HepG2 (cell line): ENCODE data around the gene CASZ1. TPM values are rescaled to one million over a fixed set of nuclear protein-coding genes. Genes with fewer than 3 reads are reported as not detected.

Experiments used
- ATAC-seq: fragments of 200-7000 bp; cut with Tn5 transposase; 3 replicates; pipeline ENCODE4 v1.9.1; 2020; ENCODE audit warnings: mild to moderate bottlenecking, moderate library complexity
- BruUV-seq: library from RNA; stranded (reverse); fragments of 400-500 nt; replicated peaks from 2 replicates; lab custom pipeline; 2021; lab: Mats Ljungman, UMichigan
- CTCF ChIA-PET: fragments of 300-600 bp; formaldehyde crosslinking; extraction: SDS; loops from one replicate; lab custom pipeline; 2021; ENCODE audit warnings: low total read pairs, inconsistent platforms, low intra/inter-chr PET ratio; lab: Yijun Ruan, JAX
- POLR2A ChIA-PET: fragments of 350-600 bp; sonication (Branson Sonifier 250); formaldehyde crosslinking; loops from one replicate; lab custom pipeline; 2020; ENCODE audit warnings: antibody characterized with exemption, inconsistent platforms; lab: Yijun Ruan, JAX
- DNase-seq: peaks from one replicate; pipeline ENCODE4 v3.0.0-alpha.2; 2015; ENCODE audit warnings: low spot score
- FAIRE-seq: peaks from 3 replicates; lab custom pipeline; 2011; peaks lifted over from hg19 to GRCh38; lab: Jason Lieb, UNC
- H2AFZ ChIP-seq: one replicate; pipeline ENCODE4 v1.6.1; 2011; ENCODE audit warnings: low read length, inconsistent platforms
- H3K27ac ChIP-seq: fragments of 300-600 bp; 3 replicates; pipeline ENCODE4 v1.8.0; 2011; ENCODE audit warnings: mixed run types, mild to moderate bottlenecking, mixed read lengths, low read length, inconsistent platforms; ENCODE audit not compliant: insufficient read depth; ENCODE audit errors: extremely low read length
- H3K27me3 ChIP-seq, 2 experiments: fragments of 200-600 bp in 1 of 2; 2 replicates in 1 of 2; 3 replicates in 1 of 2; pipeline versions ENCODE4 v1.6.0 to v1.8.0; 2011; ENCODE audit warnings: low read length in 2 of 2, mild to moderate bottlenecking in 2 of 2, moderate library complexity in 2 of 2, inconsistent platforms in 1 of 2; ENCODE audit not compliant: insufficient read depth in 2 of 2, control insufficient read depth in 1 of 2
- H3K36me3 ChIP-seq, 2 experiments: fragments of 200-600 bp in 1 of 2; replicated peaks in 1 of 2; 2 replicates in 1 of 2; 3 replicates in 1 of 2; pipeline versions ENCODE4 v1.5.1 to v1.8.0; 2011; ENCODE audit warnings: low read length in 2 of 2, inconsistent platforms in 1 of 2; ENCODE audit not compliant: insufficient read depth in 2 of 2, control insufficient read depth in 1 of 2
- H3K4me1 ChIP-seq: 2 replicates; pipeline ENCODE4 v1.5.1; 2012; ENCODE audit warnings: low read length, inconsistent platforms; ENCODE audit not compliant: insufficient read depth
- H3K4me2 ChIP-seq: 2 replicates; pipeline ENCODE4 v1.6.0; 2011; ENCODE audit warnings: low read depth, low read length, inconsistent platforms
- H3K4me3 ChIP-seq, 3 experiments: fragments of 200-600 bp in 1 of 3; sonication (generic), shearing (Covaris generic) in 1 of 3; replicated peaks in 1 of 3; 2 replicates each; pipeline ENCODE4 v1.5.1; 2011 to 2016; ENCODE audit warnings: low read length in 3 of 3, inconsistent platforms in 2 of 3, low read depth in 2 of 3, mild to moderate bottlenecking in 2 of 3, control low read depth in 1 of 3, mixed read lengths in 1 of 3; ENCODE audit not compliant: insufficient read depth in 1 of 3
- H3K79me2 ChIP-seq: one replicate; pipeline ENCODE4 v1.6.1; 2011; ENCODE audit warnings: low read length, inconsistent platforms; ENCODE audit not compliant: insufficient read depth
- H3K9ac ChIP-seq: 2 replicates; pipeline ENCODE4 v1.6.0; 2011; ENCODE audit warnings: mild to moderate bottlenecking, low read depth, low read length, inconsistent platforms; ENCODE audit not compliant: insufficient read depth
- H3K9me3 ChIP-seq: 2 replicates; pipeline ENCODE4 v1.5.1; 2012; ENCODE audit warnings: mild to moderate bottlenecking, low read length
- H4K20me1 ChIP-seq: 2 replicates; pipeline ENCODE4 v1.6.0; 2011; ENCODE audit warnings: inconsistent platforms, mild to moderate bottlenecking, low read length, moderate library complexity; ENCODE audit not compliant: insufficient read depth
- BCL6 ChIP-seq: IDR thresholded peaks from 2 replicates; pipeline ENCODE4 v1.6.1; 2016; ENCODE audit warnings: missing genetic modification reagents, missing compliant biosample characterization
- MAZ ChIP-seq, 2 experiments: sonication (generic) in 1 of 2; formaldehyde crosslinking in 1 of 2; IDR thresholded peaks; 2 replicates each; pipeline versions ENCODE4 v1.5.0 to v1.6.1; 2012 to 2020; ENCODE audit warnings: low read depth in 2 of 2, mild to moderate bottlenecking in 2 of 2, borderline replicate concordance in 1 of 2, improper control_type of control experiment in 1 of 2, low read length in 1 of 2, missing genetic modification reagents in 1 of 2, moderate library complexity in 1 of 2
- PHF20 ChIP-seq: sonication (generic); formaldehyde crosslinking; IDR thresholded peaks from 2 replicates; pipeline ENCODE4 v1.5.0; 2020; ENCODE audit warnings: mild to moderate bottlenecking, missing genetic modification reagents
- ZNF343 ChIP-seq: sonication (generic); formaldehyde crosslinking; IDR thresholded peaks from 2 replicates; pipeline ENCODE4 v1.4.0; 2020; ENCODE audit warnings: mild to moderate bottlenecking, missing genetic modification reagents
- ZNF703 ChIP-seq: sonication (generic); formaldehyde crosslinking; IDR thresholded peaks from 2 replicates; pipeline ENCODE4 v1.5.1; 2020; ENCODE audit warnings: missing genetic modification reagents, mild to moderate bottlenecking, moderate library complexity, borderline replicate concordance
- WGBS: methylation state at CpG from one replicate; pipeline ENCODE4 v1.1.6; 2017; ENCODE audit warnings: low lambda C conversion rate; 5-methylcytosine and 5-hydroxymethylcytosine counted together
- in situ Hi-C: cut with HindIII; loops from 2 replicates; pipeline ENCODE4 v1.10.0; 2017; ENCODE audit warnings: low pct_unique_long_range_greater_than_20kb; ENCODE audit not compliant: extremely low pct_ligation_motif_present
- intact Hi-C: fragments of 100-400 bp; cut with micrococcal nuclease; formaldehyde crosslinking; loops from one replicate; pipeline ENCODE4 v1.10.0; 2022; ENCODE audit not compliant: unreplicated experiment
- polyA plus RNA-seq, 8 experiments: library from polyadenylated mRNA; depleted of rRNA in 3 of 8; stranded (reverse) in 7 of 8; unstranded in 1 of 8; fragments of >200 nt; fragmentation: Illumina TruSeq in 4 of 8; extraction: Trizol in 4 of 8; gene quantifications; 2 replicates each; pipeline versions ENCODE4 v1.2.1 to v1.2.3, GENCODE V29; 2011 to 2016; ENCODE audit warnings: low read depth in 4 of 8, missing spikeins in 1 of 8, mixed read lengths in 1 of 8; ENCODE audit not compliant: insufficient read depth in 1 of 8
- total RNA-seq, 5 experiments: library from RNA; depleted of rRNA; stranded (reverse); fragments of >200 nt; fragmentation: Illumina TruSeq; extraction: Trizol; gene quantifications; 2 replicates each; pipeline ENCODE4 v1.2.3, GENCODE V29; 2016; ENCODE audit warnings: low read depth in 1 of 5
- TF ChIP-seq, protein P1 (sequence below): IDR thresholded peaks from 2 replicates; pipeline ENCODE4 v1.6.1; 2012; ENCODE audit warnings: low read length, improper control_type of control experiment

Gene CASZ1
- total and polyA plus RNA-seq, 2 of the 13 experiments (the other 11 are each of a cell fraction or from before 2014, with no cell fraction given): 1.9 to 3.7 TPM

DNA sequence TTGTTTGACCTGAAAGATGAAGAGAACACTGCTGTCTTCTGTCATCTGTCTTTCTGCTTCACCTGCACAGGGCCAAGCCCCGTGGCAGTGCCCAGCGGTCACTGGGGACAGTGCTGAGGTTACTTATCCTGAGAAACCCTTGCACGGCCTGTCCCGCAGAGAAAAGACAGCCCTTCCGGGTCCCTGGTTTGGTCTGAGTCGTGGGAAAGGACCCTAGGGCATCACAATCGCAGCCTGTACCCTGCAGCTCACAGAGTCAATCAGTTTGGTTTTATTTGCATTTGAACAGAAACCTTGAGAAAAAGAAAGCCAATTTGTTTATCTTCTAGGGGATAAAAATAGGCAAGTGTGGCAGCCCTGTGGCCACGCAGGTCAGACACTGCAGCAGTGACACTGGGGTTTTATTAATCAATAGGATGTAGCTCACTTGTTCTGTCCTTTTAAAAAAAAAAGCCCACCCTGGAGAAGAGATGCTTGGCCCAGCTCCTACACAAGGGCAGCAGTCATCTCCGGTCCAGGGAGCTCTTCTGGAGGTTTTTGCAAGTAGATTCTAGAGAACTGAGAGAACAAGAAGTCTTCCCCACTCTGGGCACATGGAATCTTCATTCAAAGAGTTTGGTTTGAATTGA lies 201.7 kb downstream of the CASZ1 start:
- ATAC-seq: no peak

More for the DNA sequence above, 201.7 kb downstream of the CASZ1 start:
- no peaks in the 10 kb centered on the region; the same call in 1 of the 2 replicates for H4K20me1 ChIP-seq
- FAIRE-seq (no peak), DNase-seq (no peak)
- no peak overlapping the region for H3K27ac ChIP-seq
- no peak overlapping the region for H3K4me3 ChIP-seq
- POLR2A ChIA-PET: no interaction called here
- no peak overlapping the region for H2AFZ ChIP-seq
- intact Hi-C loops (loop anchor here (5.0 to 10.0 kb wide), 2 partner anchors 80 to 747 kb away; no protein-coding TSS in a partner anchor), in situ Hi-C loops (no loop called here)
- H3K9me3 ChIP-seq: no peaks in the 10 kb centered on the region
- no peaks in the 10 kb centered on the region for H3K79me2 ChIP-seq
- H3K4me2 ChIP-seq: no peak overlapping the region
- no peaks in the 10 kb centered on the region for H3K27me3 ChIP-seq
- TF ChIP-seq MAZ (IDR thresholded peaks at IDR 0.05; ENCODE audit: borderline replicate concordance, low read depth, low read length): no peak
- TF ChIP-seq MAZ (CRISPR knock-in tag; IDR thresholded peaks at IDR 0.05; ENCODE audit: low read depth): no peak
- TF ChIP-seq ZNF343 (CRISPR knock-in tag): no peak
- TF ChIP-seq BCL6: no peak
- TF ChIP-seq, protein P1, sequence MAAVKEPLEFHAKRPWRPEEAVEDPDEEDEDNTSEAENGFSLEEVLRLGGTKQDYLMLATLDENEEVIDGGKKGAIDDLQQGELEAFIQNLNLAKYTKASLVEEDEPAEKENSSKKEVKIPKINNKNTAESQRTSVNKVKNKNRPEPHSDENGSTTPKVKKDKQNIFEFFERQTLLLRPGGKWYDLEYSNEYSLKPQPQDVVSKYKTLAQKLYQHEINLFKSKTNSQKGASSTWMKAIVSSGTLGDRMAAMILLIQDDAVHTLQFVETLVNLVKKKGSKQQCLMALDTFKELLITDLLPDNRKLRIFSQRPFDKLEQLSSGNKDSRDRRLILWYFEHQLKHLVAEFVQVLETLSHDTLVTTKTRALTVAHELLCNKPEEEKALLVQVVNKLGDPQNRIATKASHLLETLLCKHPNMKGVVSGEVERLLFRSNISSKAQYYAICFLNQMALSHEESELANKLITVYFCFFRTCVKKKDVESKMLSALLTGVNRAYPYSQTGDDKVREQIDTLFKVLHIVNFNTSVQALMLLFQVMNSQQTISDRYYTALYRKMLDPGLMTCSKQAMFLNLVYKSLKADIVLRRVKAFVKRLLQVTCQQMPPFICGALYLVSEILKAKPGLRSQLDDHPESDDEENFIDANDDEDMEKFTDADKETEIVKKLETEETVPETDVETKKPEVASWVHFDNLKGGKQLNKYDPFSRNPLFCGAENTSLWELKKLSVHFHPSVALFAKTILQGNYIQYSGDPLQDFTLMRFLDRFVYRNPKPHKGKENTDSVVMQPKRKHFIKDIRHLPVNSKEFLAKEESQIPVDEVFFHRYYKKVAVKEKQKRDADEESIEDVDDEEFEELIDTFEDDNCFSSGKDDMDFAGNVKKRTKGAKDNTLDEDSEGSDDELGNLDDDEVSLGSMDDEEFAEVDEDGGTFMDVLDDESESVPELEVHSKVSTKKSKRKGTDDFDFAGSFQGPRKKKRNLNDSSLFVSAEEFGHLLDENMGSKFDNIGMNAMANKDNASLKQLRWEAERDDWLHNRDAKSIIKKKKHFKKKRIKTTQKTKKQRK: no peak
- no peak for TF ChIP-seq ZNF703 (CRISPR knock-in tag)
- no peak for TF ChIP-seq PHF20 (CRISPR knock-in tag)
- 82% methylated on average over 9 of the region's 9 CpGs for WGBS
- H3K4me1 ChIP-seq: peaks cover 52% of the 10 kb centered on the region
- H3K36me3 ChIP-seq: no peaks in the 10 kb centered on the region; a peak in 1 of 5 replicates
- CTCF ChIA-PET: no interaction called here
- no TSS peak for BruUV-seq
- no peak overlapping the region for H3K9ac ChIP-seq
